DND-41 (cell line): Measurements from ENCODE around the gene CTNNA3.

Source experiments
- ATAC-seq: fragments of 200-7000 bp; cut with Tn5 transposase; 3 replicates; pipeline ENCODE4 v1.9.1; 2021; ENCODE audit warnings: low read depth; ENCODE audit not compliant: insufficient read depth
- DNase-seq: peaks from one replicate; pipeline ENCODE4 v3.0.0-alpha.2; 2020
- H2AFZ ChIP-seq: 2 replicates; pipeline ENCODE4 v1.6.0; 2012; ENCODE audit warnings: low read depth, low read length
- H3K27ac ChIP-seq: 2 replicates; pipeline ENCODE4 v1.5.1; 2012; ENCODE audit warnings: low read length, inconsistent platforms
- H3K27me3 ChIP-seq: fragments of 200-600 bp; sonication (generic); 2 replicates; pipeline ENCODE4 v1.6.0; 2012; ENCODE audit warnings: low read length, mild to moderate bottlenecking, inconsistent platforms; ENCODE audit not compliant: insufficient read depth, poor library complexity
- H3K36me3 ChIP-seq: 2 replicates; pipeline ENCODE4 v1.5.1; 2012; ENCODE audit warnings: low read length, inconsistent platforms; ENCODE audit not compliant: insufficient read depth
- H3K4me1 ChIP-seq: 2 replicates; pipeline ENCODE4 v1.5.1; 2012; ENCODE audit warnings: mild to moderate bottlenecking, low read length; ENCODE audit not compliant: insufficient read depth
- H3K4me2 ChIP-seq: 2 replicates; pipeline ENCODE4 v1.6.0; 2012; ENCODE audit warnings: mild to moderate bottlenecking, moderate library complexity, low read length, inconsistent platforms; ENCODE audit not compliant: insufficient read depth
- H3K4me3 ChIP-seq, 2 experiments: fragments of 200-600 bp in 1 of 2; shearing (Covaris generic) in 1 of 2; 2 replicates each; pipeline ENCODE4 v1.5.1; 2012 to 2016; ENCODE audit warnings: inconsistent platforms in 2 of 2, low read length in 2 of 2, mild to moderate bottlenecking in 2 of 2, low read depth in 1 of 2, moderate library complexity in 1 of 2
- H3K79me2 ChIP-seq: 2 replicates; pipeline ENCODE4 v1.6.0; 2012; ENCODE audit warnings: low read length, inconsistent platforms; ENCODE audit not compliant: insufficient read depth
- H3K9ac ChIP-seq: 2 replicates; pipeline ENCODE4 v1.6.0; 2012; ENCODE audit warnings: low read depth, mild to moderate bottlenecking, inconsistent platforms, low read length, moderate library complexity
- H3K9me3 ChIP-seq: 2 replicates; pipeline ENCODE4 v1.5.1; 2012; ENCODE audit warnings: low read length, moderate library complexity, mild to moderate bottlenecking, inconsistent platforms; ENCODE audit not compliant: insufficient read depth, severe bottlenecking
- H4K20me1 ChIP-seq: 2 replicates; pipeline ENCODE4 v1.6.0; 2012; ENCODE audit warnings: low read length; ENCODE audit not compliant: insufficient read depth
- EZH2 ChIP-seq: IDR thresholded peaks from 3 replicates; pipeline ENCODE4 v1.6.1; 2012; ENCODE audit warnings: borderline replicate concordance, low read depth, mild to moderate bottlenecking, moderate library complexity, low read length, inconsistent platforms; ENCODE audit not compliant: severe bottlenecking
- TF ChIP-seq, protein P1 (sequence below): IDR thresholded peaks from 2 replicates; pipeline ENCODE4 v1.5.1; 2012; ENCODE audit warnings: borderline replicate concordance, low read length, moderate library complexity, mild to moderate bottlenecking; ENCODE audit not compliant: poor library complexity, severe bottlenecking; ENCODE audit errors: extremely low read depth

Gene CTNNA3

DNA sequence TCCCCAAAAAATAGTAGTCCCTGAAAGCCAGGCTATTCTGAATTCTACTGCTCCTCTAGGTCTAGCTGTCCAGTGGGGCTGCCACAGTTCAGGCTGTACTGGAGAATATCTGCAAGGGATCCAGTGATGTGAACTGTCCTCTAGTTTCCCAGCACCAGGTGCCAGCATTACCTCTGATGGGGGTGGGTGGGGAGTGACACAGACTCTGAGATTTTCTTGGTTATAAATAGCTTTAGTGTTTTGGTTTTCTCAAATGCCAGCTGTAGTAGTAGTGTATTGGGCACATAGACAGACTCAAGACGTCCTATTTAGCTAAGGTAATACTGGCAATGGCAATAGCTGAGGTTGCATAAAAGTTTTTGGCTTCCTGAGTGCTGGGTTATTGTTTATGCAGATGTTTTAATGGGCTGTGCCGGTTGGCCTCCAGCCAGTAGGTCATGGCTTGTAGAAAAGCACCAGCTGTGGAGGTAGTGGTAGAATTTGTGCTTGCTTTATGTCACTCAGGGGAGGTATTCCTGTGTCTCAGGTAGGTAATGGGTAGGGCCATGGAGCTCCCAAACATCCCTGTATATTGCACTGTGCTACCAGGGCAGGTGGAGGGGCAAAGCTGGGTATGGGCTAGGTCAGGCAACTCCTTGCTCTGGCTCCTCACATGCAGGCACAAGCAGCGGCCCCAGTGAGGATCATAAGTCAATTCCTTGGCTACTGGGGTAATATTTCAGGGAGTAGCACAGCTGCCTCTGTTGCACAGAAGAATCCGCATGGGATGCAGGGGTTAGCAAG lies 1108.9 kb downstream of the CTNNA3 start:
- Histone ChIP-seq H3K9me3 (no peaks in the 10 kb centered on the region), H3K36me3 (no peaks in the 10 kb centered on the region), H3K4me2 (no peak overlapping the region), H3K9ac (no peak overlapping the region), H3K4me1 (no peaks in the 10 kb centered on the region), H3K27ac (no peak overlapping the region), H4K20me1 (no peaks in the 10 kb centered on the region), H2AFZ (no peak overlapping the region), H3K27me3 (no peaks in the 10 kb centered on the region), H3K4me3 (no peak overlapping the region), H3K79me2 (no peaks in the 10 kb centered on the region)
- ATAC-seq (no peak), DNase-seq (no peak)
- no peak for TF ChIP-seq EZH2
- TF ChIP-seq, protein P1, sequence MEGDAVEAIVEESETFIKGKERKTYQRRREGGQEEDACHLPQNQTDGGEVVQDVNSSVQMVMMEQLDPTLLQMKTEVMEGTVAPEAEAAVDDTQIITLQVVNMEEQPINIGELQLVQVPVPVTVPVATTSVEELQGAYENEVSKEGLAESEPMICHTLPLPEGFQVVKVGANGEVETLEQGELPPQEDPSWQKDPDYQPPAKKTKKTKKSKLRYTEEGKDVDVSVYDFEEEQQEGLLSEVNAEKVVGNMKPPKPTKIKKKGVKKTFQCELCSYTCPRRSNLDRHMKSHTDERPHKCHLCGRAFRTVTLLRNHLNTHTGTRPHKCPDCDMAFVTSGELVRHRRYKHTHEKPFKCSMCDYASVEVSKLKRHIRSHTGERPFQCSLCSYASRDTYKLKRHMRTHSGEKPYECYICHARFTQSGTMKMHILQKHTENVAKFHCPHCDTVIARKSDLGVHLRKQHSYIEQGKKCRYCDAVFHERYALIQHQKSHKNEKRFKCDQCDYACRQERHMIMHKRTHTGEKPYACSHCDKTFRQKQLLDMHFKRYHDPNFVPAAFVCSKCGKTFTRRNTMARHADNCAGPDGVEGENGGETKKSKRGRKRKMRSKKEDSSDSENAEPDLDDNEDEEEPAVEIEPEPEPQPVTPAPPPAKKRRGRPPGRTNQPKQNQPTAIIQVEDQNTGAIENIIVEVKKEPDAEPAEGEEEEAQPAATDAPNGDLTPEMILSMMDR, result no peak

DNA sequence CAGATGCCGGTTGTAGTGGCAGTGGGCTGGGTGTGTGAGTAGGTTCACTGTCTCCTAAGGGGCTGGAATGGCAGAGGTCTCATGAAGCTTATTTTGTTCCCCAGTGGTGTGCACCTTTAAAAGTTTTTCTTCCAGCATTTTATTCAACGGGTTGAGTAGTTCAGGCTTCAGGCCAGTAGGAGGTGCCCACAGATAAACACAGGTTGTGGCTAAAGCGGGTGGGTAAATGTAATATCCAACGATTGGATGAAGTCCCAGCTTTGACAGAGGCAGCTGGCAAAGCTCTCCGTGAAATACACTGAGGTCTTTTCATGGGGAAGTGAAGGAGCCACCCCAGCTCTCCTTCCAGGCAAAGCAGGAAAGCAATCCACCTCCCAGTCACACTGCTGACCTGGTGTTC lies 1109.9 kb downstream of the CTNNA3 start:
- no peaks in the 10 kb centered on the region for H3K36me3 ChIP-seq
- no peak for ATAC-seq
- no peak overlapping the region for H3K27ac ChIP-seq
- H3K9me3 ChIP-seq, result no peaks in the 10 kb centered on the region
- no peak overlapping the region for H3K4me2 ChIP-seq
- no peak overlapping the region for H2AFZ ChIP-seq
- no peaks in the 10 kb centered on the region for H3K27me3 ChIP-seq
- no peaks in the 10 kb centered on the region for H3K79me2 ChIP-seq
- TF ChIP-seq, protein P1, result no peak
- TF ChIP-seq EZH2, result no peak
- H3K9ac ChIP-seq, result no peak overlapping the region
- H3K4me3 ChIP-seq, result no peak overlapping the region
- no peak for DNase-seq
- no peaks in the 10 kb centered on the region for H3K4me1 ChIP-seq
- H4K20me1 ChIP-seq, result no peaks in the 10 kb centered on the region

DNA sequence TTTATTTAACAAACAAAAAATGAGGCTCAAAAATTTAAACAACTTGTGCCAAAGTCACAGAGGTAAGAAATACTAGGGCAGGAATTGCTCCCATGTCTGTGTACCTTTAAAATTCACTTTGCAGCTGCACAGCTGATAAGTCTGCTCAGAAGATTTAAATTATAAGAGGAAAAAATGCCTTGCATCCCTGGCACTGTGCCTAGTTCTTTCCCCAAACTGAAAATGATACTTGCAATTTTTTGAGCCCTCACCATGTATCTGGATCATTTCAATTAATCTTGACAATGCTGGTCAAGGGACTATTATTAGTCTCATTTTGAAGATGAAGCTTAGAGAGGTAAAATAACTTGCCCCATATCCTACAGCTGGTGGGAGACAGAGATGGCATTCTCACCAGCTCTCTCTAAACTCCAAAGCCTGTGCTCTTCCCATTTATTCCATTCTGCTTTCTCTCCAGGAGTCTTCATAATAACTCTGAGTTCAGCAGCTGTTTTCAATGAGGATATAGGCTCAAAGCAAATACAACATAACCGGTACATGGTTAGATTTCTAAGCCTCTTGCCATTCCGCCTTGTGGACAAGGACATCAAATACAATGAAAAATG lies 1120.6 kb downstream of the CTNNA3 start:
- H3K27me3 ChIP-seq, result no peaks in the 10 kb centered on the region
- ATAC-seq, result no peak
- DNase-seq, result no peak

More for the DNA sequence above, 1120.6 kb downstream of the CTNNA3 start:
- Histone ChIP-seq H3K4me2 (no peak overlapping the region), H3K36me3 (no peaks in the 10 kb centered on the region), H3K27ac (no peak overlapping the region), H3K79me2 (no peaks in the 10 kb centered on the region), H3K9ac (no peak overlapping the region), H4K20me1 (no peaks in the 10 kb centered on the region), H3K4me1 (no peaks in the 10 kb centered on the region), H3K9me3 (no peaks in the 10 kb centered on the region), H3K4me3 (no peak overlapping the region), H2AFZ (no peak overlapping the region)
- TF ChIP-seq EZH2, result no peak
- TF ChIP-seq, protein P1, result no peak
